OCI-LY7 (cell line): ENCODE measurements around the gene PDCD2. TPM values are rescaled to one million over a fixed set of nuclear protein-coding genes. Genes with fewer than 3 reads are reported as not detected.
"Not testable (repeated sequence)": the region's sequence is repeated elsewhere in the genome, so short reads cannot be mapped to it uniquely, and the experiment has no call there.

ENCODE experiments used
- Bru-seq: library from RNA; stranded (reverse); fragments of 400-500 nt; gene quantifications from one replicate; lab custom pipeline; 2021; lab: Mats Ljungman, UMichigan
- BruChase-seq, 2 experiments: library from RNA; stranded (reverse); fragments of 400-500 nt; gene quantifications; one replicate each; lab custom pipeline; 2021; lab: Mats Ljungman, UMichigan
- BruUV-seq: library from RNA; stranded (reverse); fragments of 400-500 nt; replicated peaks from 2 replicates; lab custom pipeline; 2021; lab: Mats Ljungman, UMichigan
- CTCF ChIA-PET: fragments of 300-600 bp; sonication (Branson Sonifier 250); formaldehyde crosslinking; loops from one replicate; lab custom pipeline; 2022; ENCODE audit warnings: antibody characterized with exemption; ENCODE audit not compliant: unreplicated experiment; lab: Charles Lee
- POLR2A ChIA-PET: fragments of 300-600 bp; sonication (Branson Sonifier 250); formaldehyde crosslinking; loops from one replicate; lab custom pipeline; 2022; ENCODE audit warnings: antibody characterized with exemption; lab: Charles Lee
- DNase-seq: peaks from one replicate; pipeline ENCODE4 v3.0.0-alpha.2; 2015; ENCODE audit warnings: low spot score
- H2AFZ ChIP-seq: fragments of 200-600 bp; sonication (generic), shearing (Covaris generic); 2 replicates; pipeline ENCODE4 v1.6.1; 2014; ENCODE audit warnings: mild to moderate bottlenecking, antibody characterized with exemption, low read length, moderate library complexity
- H3K27ac ChIP-seq: fragments of 200-600 bp; sonication (generic); 2 replicates; pipeline ENCODE4 v1.5.1; 2014; ENCODE audit warnings: mixed run types, low read depth, mild to moderate bottlenecking, moderate library complexity, low read length, inconsistent platforms; ENCODE audit not compliant: poor library complexity, severe bottlenecking
- H3K36me3 ChIP-seq: fragments of 200-600 bp; sonication (generic); 2 replicates; pipeline ENCODE4 v1.6.1; 2014; ENCODE audit warnings: mild to moderate bottlenecking, antibody characterized with exemption, low read length, moderate library complexity, mixed read lengths; ENCODE audit not compliant: insufficient read depth
- H3K4me1 ChIP-seq: fragments of 200-600 bp; sonication (generic); 2 replicates; pipeline ENCODE4 v1.5.1; 2014; ENCODE audit warnings: mild to moderate bottlenecking, low read length; ENCODE audit not compliant: insufficient read depth, poor library complexity, severe bottlenecking
- H3K4me2 ChIP-seq: fragments of 200-600 bp; sonication (generic); 2 replicates; pipeline ENCODE4 v1.6.1; 2014; ENCODE audit warnings: mild to moderate bottlenecking, low read length
- H3K4me3 ChIP-seq: fragments of 200-600 bp; sonication (generic); 2 replicates; pipeline ENCODE4 v1.5.1; 2014; ENCODE audit warnings: mild to moderate bottlenecking, low read depth, low read length; ENCODE audit not compliant: poor library complexity, severe bottlenecking
- H3K79me2 ChIP-seq: fragments of 200-600 bp; sonication (generic); 2 replicates; pipeline ENCODE4 v1.6.1; 2016; ENCODE audit warnings: low read depth, mild to moderate bottlenecking, low read length, moderate library complexity, mixed read lengths; ENCODE audit not compliant: insufficient read depth
- H3K9me2 ChIP-seq: fragments of 200-600 bp; sonication (generic); 2 replicates; pipeline ENCODE4 v1.6.1; 2016; ENCODE audit warnings: mild to moderate bottlenecking, low read length, mixed read lengths; ENCODE audit not compliant: insufficient read depth
- H3K9me3 ChIP-seq: fragments of 200-600 bp; sonication (generic); 2 replicates; pipeline ENCODE4 v1.6.1; 2014; ENCODE audit warnings: mild to moderate bottlenecking, mixed run types, low read length, mixed read lengths
- H4K20me1 ChIP-seq: fragments of 200-600 bp; sonication (generic); 2 replicates; pipeline ENCODE4 v1.6.1; 2014; ENCODE audit warnings: mild to moderate bottlenecking, antibody characterized with exemption, low read length, moderate library complexity, mixed read lengths; ENCODE audit not compliant: insufficient read depth
- CTCF ChIP-seq: fragments of 200-600 bp; sonication (generic); conservative IDR thresholded peaks from 2 replicates; pipeline ENCODE4 v1.5.1; 2014; ENCODE audit warnings: mild to moderate bottlenecking, antibody characterized with exemption, low read length, moderate library complexity, mixed read lengths
- EZH2phosphoT487 ChIP-seq: fragments of 200-600 bp; sonication (generic); IDR thresholded peaks from 2 replicates; pipeline ENCODE4 v1.6.1; 2018; ENCODE audit warnings: low read depth, borderline replicate concordance, mild to moderate bottlenecking, mixed run types, antibody characterized with exemption, low read length, moderate library complexity, mixed read lengths
- intact Hi-C: fragments of 100-400 bp; cut with micrococcal nuclease; formaldehyde crosslinking; loops from one replicate; pipeline ENCODE4 v1.10.0; 2022; ENCODE audit not compliant: unreplicated experiment
- long read RNA-seq: library from polyadenylated mRNA; stranded (forward); transcript quantifications from one replicate; pipeline ENCODE4 v2.0.0, GENCODE V29; 2022
- total RNA-seq, 2 experiments: library from RNA; depleted of rRNA in 1 of 2; stranded (reverse); fragments of >200 nt in 1 of 2; shearing (Covaris generic) in 1 of 2; gene quantifications; 2 replicates each; pipeline ENCODE4 v1.2.3, GENCODE V29; 2014 to 2022

The PDCD2 gene, protein sequence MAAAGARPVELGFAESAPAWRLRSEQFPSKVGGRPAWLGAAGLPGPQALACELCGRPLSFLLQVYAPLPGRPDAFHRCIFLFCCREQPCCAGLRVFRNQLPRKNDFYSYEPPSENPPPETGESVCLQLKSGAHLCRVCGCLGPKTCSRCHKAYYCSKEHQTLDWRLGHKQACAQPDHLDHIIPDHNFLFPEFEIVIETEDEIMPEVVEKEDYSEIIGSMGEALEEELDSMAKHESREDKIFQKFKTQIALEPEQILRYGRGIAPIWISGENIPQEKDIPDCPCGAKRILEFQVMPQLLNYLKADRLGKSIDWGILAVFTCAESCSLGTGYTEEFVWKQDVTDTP
- total RNA-seq (2014; rRNA removed; shearing (Covaris generic)) = 92.8 and 98.5 TPM in 2 replicates
- 109 and 115 TPM in 2 replicates for total RNA-seq (2022)
- Bru-seq, nascent RNA = percentile 93 among the genes with signal in this experiment
- BruChase-seq, experiment 1, labeled RNA remaining after a 6-hour chase = percentile 88 among the genes with signal in this experiment
- BruChase-seq, experiment 2, labeled RNA remaining after a 2-hour chase = percentile 89 among the genes with signal in this experiment
- long read RNA-seq, transcript PDCD2-204 (3 exons, 2,657 nt) = minor isoform, 7 of 69 reads
- long read RNA-seq, transcript PDCD2-215 (4 exons, 1,287 nt) = minor isoform, 8 of 69 reads
- long read RNA-seq, transcript PDCD2-208 (6 exons, 3,378 nt) = major isoform, 23 of 69 reads
- long read RNA-seq, partial matches to known transcripts = 4 of 69 reads
- long read RNA-seq, other reads (novel, unspliced or antisense) = 16 of 69 reads

DNA sequence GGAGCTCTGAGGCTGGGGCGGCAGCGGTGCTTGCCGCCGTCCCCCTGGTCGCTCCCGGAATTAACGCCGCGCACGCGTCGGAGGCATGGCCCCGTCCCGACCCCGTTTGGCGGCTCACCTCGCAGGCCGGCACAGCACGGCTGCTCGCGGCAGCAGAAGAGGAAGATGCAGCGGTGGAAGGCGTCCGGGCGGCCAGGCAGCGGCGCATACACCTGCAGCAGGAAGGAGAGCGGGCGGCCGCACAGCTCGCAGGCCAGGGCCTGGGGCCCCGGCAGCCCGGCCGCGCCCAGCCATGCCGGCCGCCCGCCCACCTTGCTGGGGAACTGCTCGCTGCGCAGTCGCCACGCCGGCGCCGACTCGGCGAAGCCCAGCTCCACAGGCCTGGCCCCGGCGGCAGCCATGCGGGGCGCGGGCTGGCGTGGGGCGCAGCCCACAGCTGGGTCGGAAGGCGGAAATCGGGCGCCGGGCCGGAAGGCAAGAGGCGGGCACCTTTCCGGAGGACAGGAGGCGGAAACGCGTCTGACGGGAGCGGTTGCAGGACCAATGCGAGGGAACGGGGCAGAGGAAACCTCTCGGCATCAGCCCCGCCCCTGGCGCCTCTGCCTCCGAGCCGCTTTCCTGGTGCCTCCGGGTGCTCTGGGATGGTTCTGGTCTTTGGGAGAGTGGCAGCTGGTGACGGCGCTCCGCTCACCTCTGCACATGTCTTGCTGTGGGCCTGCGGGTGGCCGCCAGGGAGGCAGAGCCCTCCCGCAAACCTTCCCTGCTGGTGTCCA is at the start of gene PDCD2:
PDCD2 (minus strand) TSS at position 457 of the 773 bp plus-strand sequence; CDS start at position 401, 56 bp downstream.
- DNase-seq = peak; percentile 95
- H3K4me1 ChIP-seq = peaks cover 22% of the 10 kb centered on the region
- H3K27ac ChIP-seq = peak within 1 kb of the TSS; percentile 87
- TF ChIP-seq CTCF (no peak), EZH2phosphoT487 (no peak)
- POLR2A ChIA-PET = interaction anchor here (0.6 to 1.7 kb wide), 8 partner anchors 9 to 832 kb away, joined by 4 to 22 read pairs (median 6); partner anchors contain the start of gene TBP
- no peaks in the 10 kb centered on the region for H3K9me2 ChIP-seq
- H3K9me3 ChIP-seq = no peaks in the 10 kb centered on the region
- peaks cover 42% of the 10 kb centered on the region for H3K36me3 ChIP-seq
- H2AFZ ChIP-seq = peak within 1 kb of the TSS; percentile 71
- peak within 1 kb of the TSS; percentile 93 for H3K4me2 ChIP-seq
- intact Hi-C loops = loop anchor here (1.0 kb wide), 1 partner anchor 30 kb away; the partner anchor contains the start of gene TBP
- H3K79me2 ChIP-seq = peaks cover 36% of the 10 kb centered on the region
- no TSS peak for BruUV-seq
- CTCF ChIA-PET = interaction anchor here (0.5 kb wide), 1 partner anchor 751 kb away, joined by 9 read pairs; no protein-coding TSS in a partner anchor
- peaks cover 13% of the 10 kb centered on the region; the same call in 1 of the 2 replicates for H4K20me1 ChIP-seq
- H3K4me3 ChIP-seq = peak within 1 kb of the TSS; percentile 99

DNA sequence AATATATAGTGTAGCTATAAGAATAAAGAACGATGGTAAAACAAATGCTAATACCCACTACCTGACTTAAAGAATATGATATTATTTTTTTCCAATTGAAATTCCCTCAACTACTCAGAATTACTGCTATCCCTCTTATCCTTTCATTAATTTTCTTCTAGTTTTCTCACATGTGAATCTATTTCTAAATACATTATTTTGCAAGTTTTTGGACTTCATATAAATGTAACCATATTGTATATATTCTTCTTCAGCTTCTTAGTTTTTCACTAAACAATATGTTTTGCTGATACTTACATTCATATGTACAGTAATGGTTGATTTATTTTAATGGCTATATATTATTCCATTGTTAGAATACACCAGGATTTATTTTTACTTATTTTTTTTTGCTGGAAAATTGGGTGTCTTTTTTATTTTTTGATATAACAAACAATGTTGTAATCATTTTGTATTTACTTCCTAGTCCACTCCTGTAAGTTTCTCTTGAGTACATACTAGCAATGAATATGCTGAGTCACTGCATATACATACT is 31.6 kb upstream of the PDCD2 start:
- H2AFZ ChIP-seq, CTCF ChIA-PET, H3K4me1 ChIP-seq, H3K4me3 ChIP-seq, H3K27ac ChIP-seq, H3K36me3 ChIP-seq, DNase-seq, H3K9me2 ChIP-seq, H3K79me2 ChIP-seq, H3K4me2 ChIP-seq, H4K20me1 ChIP-seq, POLR2A ChIA-PET, H3K9me3 ChIP-seq, intact Hi-C loops, BruUV-seq: not testable (repeated sequence)

- H3K4me1 ChIP-seq, DNase-seq, H3K4me3 ChIP-seq, H2AFZ ChIP-seq, H3K9me3 ChIP-seq, H4K20me1 ChIP-seq, intact Hi-C loops, H3K36me3 ChIP-seq, CTCF ChIA-PET, H3K79me2 ChIP-seq, POLR2A ChIA-PET, H3K27ac ChIP-seq, H3K9me2 ChIP-seq, H3K4me2 ChIP-seq: not testable (repeated sequence)
- TSS peak; percentile 84 for BruUV-seq
These were observed 27.9 kb upstream of the PDCD2 start for GRCh38 chr6:170612256-170612804.

DNA sequence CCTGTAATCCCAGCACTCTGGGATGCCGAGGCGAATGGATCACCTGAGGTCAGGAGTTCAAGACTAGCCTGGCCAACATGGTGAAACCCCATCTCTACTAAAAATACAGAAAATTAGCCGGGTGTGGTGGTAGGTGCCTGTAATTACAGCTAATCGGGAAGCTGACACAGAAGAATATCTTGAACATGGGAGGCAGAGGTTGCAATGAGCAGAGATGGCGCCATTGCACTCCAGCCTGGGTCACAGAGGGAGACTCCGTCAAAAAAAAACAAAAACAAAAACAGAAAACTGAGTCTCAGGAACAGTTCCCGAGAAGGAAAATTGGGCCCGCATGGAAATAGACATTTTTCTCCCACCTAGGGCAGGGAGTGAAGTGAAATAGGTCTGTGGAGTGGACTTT is 24.8 kb upstream of the PDCD2 start:
- POLR2A ChIA-PET, H3K4me1 ChIP-seq, BruUV-seq, H3K36me3 ChIP-seq, intact Hi-C loops, DNase-seq, H3K27ac ChIP-seq, H3K4me3 ChIP-seq, H3K4me2 ChIP-seq, H4K20me1 ChIP-seq, H3K9me3 ChIP-seq, H3K79me2 ChIP-seq, H3K9me2 ChIP-seq, H2AFZ ChIP-seq: not testable (repeated sequence)
- CTCF ChIA-PET = interaction anchor here (0.6 kb wide), 1 partner anchor 695 kb away, joined by 10 read pairs; no protein-coding TSS in a partner anchor
